A549 (cell line): ENCODE results near the gene HSPA1A. TPM values are rescaled to one million over a fixed set of nuclear protein-coding genes. Genes with fewer than 3 reads are reported as not detected.

Experiments
- ATAC-seq, 2 experiments: fragments of 200-7000 bp in 1 of 2; fragments of >200 bp in 1 of 2; cut with Nextera tagmentation in 1 of 2; cut with Tn5 transposase in 1 of 2; 3 replicates each; pipeline versions ENCODE4 v1.8.0 to v1.9.1; 2018 to 2020; ENCODE audit warnings: mild to moderate bottlenecking in 1 of 2, moderate library complexity in 1 of 2
- CTCF ChIA-PET: fragments of 300-600 bp; sonication (Branson Sonifier 250); formaldehyde crosslinking; extraction: SDS; loops from one replicate; lab custom pipeline; 2021; ENCODE audit warnings: antibody characterized with exemption, inconsistent platforms; lab: Yijun Ruan, JAX
- POLR2A ChIA-PET: fragments of 350-600 bp; formaldehyde crosslinking; extraction: SDS; loops from one replicate; lab custom pipeline; 2021; ENCODE audit warnings: antibody characterized with exemption, inconsistent platforms; lab: Yijun Ruan, JAX
- DNase-seq, 2 experiments: peaks; one replicate each; pipeline versions ENCODE4 v3.0.0 to v3.0.0-alpha.2; 2011 to 2016; ENCODE audit warnings: low read depth in 1 of 2, low spot score in 1 of 2
- FAIRE-seq: peaks from 2 replicates; lab custom pipeline; 2011; peaks lifted over from hg19 to GRCh38; lab: Jason Lieb, UNC
- H3K27ac ChIP-seq, 2 experiments: fragments of >200 bp; sonication (Bioruptor Twin); formaldehyde crosslinking; 3 replicates each; pipeline ENCODE4 v1.5.1; 2016 to 2017
- H3K4me1 ChIP-seq: fragments of >200 bp; sonication (Bioruptor Twin); formaldehyde crosslinking; 3 replicates; pipeline ENCODE4 v1.6.1; 2016
- H3K4me2 ChIP-seq: fragments of >200 bp; sonication (Bioruptor Twin); formaldehyde crosslinking; 3 replicates; pipeline ENCODE4 v1.6.1; 2016
- H3K4me3 ChIP-seq: fragments of >200 bp; sonication (Bioruptor Twin); formaldehyde crosslinking; 3 replicates; pipeline ENCODE4 v1.5.1; 2016
- H3K9me3 ChIP-seq: fragments of >200 bp; sonication (Bioruptor Twin); formaldehyde crosslinking; 3 replicates; pipeline ENCODE4 v1.6.1; 2016
- ATOH8 ChIP-seq: fragments of 250-450 bp; sonication (Bioruptor Pico); IDR thresholded peaks from 2 replicates; pipeline ENCODE4 v1.5.0; 2020; ENCODE audit warnings: low read depth, mild to moderate bottlenecking, moderate library complexity
- CBX2 ChIP-seq: fragments of 200-600 bp; sonication (generic); IDR thresholded peaks from 2 replicates; pipeline ENCODE4 v1.6.1; 2016; ENCODE audit warnings: low read depth, mild to moderate bottlenecking, borderline replicate concordance
- CBX8 ChIP-seq: fragments of 200-600 bp; sonication (generic); IDR thresholded peaks from 2 replicates; pipeline ENCODE4 v1.6.1; 2016
- CHD2 ChIP-seq: fragments of 150-350 bp; IDR thresholded peaks from 2 replicates; pipeline ENCODE4 v1.6.1; 2014; ENCODE audit warnings: low read length; ENCODE audit not compliant: partially characterized antibody
- E2F6 ChIP-seq: IDR thresholded peaks from 2 replicates; pipeline ENCODE4 v1.6.1; 2012; ENCODE audit warnings: low read depth, borderline replicate concordance
- ESRRA ChIP-seq: fragments of 150-350 bp; IDR thresholded peaks from 2 replicates; pipeline ENCODE4 v1.6.1; 2014; ENCODE audit warnings: mild to moderate bottlenecking, low read length, borderline replicate concordance
- FOSB ChIP-seq: fragments of 250-450 bp; sonication (Bioruptor Pico); IDR thresholded peaks from 2 replicates; pipeline ENCODE4 v1.5.0; 2020; ENCODE audit warnings: mild to moderate bottlenecking, moderate library complexity
- HEYL ChIP-seq: fragments of 250-450 bp; sonication (Bioruptor Pico); IDR thresholded peaks from 2 replicates; pipeline ENCODE4 v1.8.0; 2021; ENCODE audit warnings: mild to moderate bottlenecking, moderate library complexity
- HOXB13 ChIP-seq: fragments of 250-450 bp; sonication (Bioruptor Pico); IDR thresholded peaks from 2 replicates; pipeline ENCODE4 v1.5.0; 2020; ENCODE audit warnings: low read depth, mild to moderate bottlenecking, moderate library complexity
- HOXB5 ChIP-seq: fragments of 250-450 bp; sonication (Bioruptor Pico); IDR thresholded peaks from 2 replicates; pipeline ENCODE4 v1.5.0; 2020; ENCODE audit warnings: mild to moderate bottlenecking, moderate library complexity
- JUN ChIP-seq, 2 experiments: fragments of >200 bp; sonication (Bioruptor Twin); formaldehyde crosslinking; IDR thresholded peaks; 2 replicates in 1 of 2; 3 replicates in 1 of 2; pipeline ENCODE4 v1.6.1; 2016 to 2017
- MAX ChIP-seq: IDR thresholded peaks from 2 replicates; pipeline ENCODE4 v1.6.1; 2012
- NPAS2 ChIP-seq: fragments of 250-450 bp; sonication (Bioruptor Pico); IDR thresholded peaks from 2 replicates; pipeline ENCODE4 v1.8.0; 2022; ENCODE audit warnings: mild to moderate bottlenecking, moderate library complexity, borderline replicate concordance
- PHF8 ChIP-seq: fragments of 200-600 bp; sonication (generic); IDR thresholded peaks from 2 replicates; pipeline ENCODE4 v1.6.1; 2016; ENCODE audit warnings: low read depth, mild to moderate bottlenecking, antibody characterized with exemption, moderate library complexity, borderline replicate concordance
- POLR2A ChIP-seq: IDR thresholded peaks from 2 replicates; pipeline ENCODE4 v1.6.1; 2012; ENCODE audit warnings: mild to moderate bottlenecking, low read length
- RAD21 ChIP-seq, 2 experiments: fragments of >200 bp in 1 of 2; sonication (Bioruptor Twin) in 1 of 2; formaldehyde crosslinking in 1 of 2; IDR thresholded peaks in 1 of 2; conservative IDR thresholded peaks in 1 of 2; 2 replicates in 1 of 2; 3 replicates in 1 of 2; pipeline ENCODE4 v1.6.1; 2012 to 2018; ENCODE audit warnings: inconsistent platforms in 1 of 2
- RARB ChIP-seq: fragments of 250-450 bp; sonication (Bioruptor Pico); IDR thresholded peaks from 2 replicates; pipeline ENCODE4 v1.8.0; 2021; ENCODE audit warnings: mild to moderate bottlenecking, moderate library complexity
- SMC3 ChIP-seq: fragments of >200 bp; sonication (Bioruptor Twin); formaldehyde crosslinking; IDR thresholded peaks from 3 replicates; pipeline ENCODE4 v1.6.1; 2018; ENCODE audit warnings: inconsistent platforms
- SREBF2 ChIP-seq: fragments of 450-650 bp; IDR thresholded peaks from 2 replicates; pipeline ENCODE4 v1.6.1; 2014; ENCODE audit warnings: mild to moderate bottlenecking, moderate library complexity
- TP53 ChIP-seq: fragments of 250-450 bp; sonication (Bioruptor Pico); IDR thresholded peaks from 2 replicates; pipeline ENCODE4 v1.5.0; 2021; ENCODE audit warnings: mild to moderate bottlenecking, moderate library complexity
- ZSCAN20 ChIP-seq: fragments of 250-450 bp; sonication (Bioruptor Pico); IDR thresholded peaks from 2 replicates; pipeline ENCODE4 v1.8.0; 2022; ENCODE audit warnings: mild to moderate bottlenecking, moderate library complexity
- WGBS: methylation state at CpG from one replicate; pipeline ENCODE4 v1.1.6; 2017; ENCODE audit errors: missing lambda C conversion rate; 5-methylcytosine and 5-hydroxymethylcytosine counted together
- polyA plus RNA-seq, 4 experiments: library from polyadenylated mRNA; depleted of rRNA in 3 of 4; stranded (reverse); fragments of >200 nt; fragmentation: RNase III in 1 of 4; extraction: RNeasy Plus Mini Kit Qiagen cat#74134 plus additional on column Dnase treatment in 1 of 4; gene quantifications; 2 replicates in 3 of 4; 3 replicates in 1 of 4; pipeline ENCODE4 v1.2.3, GENCODE V29; 2011 to 2017
- TF ChIP-seq, protein P1 (sequence below): fragments of 450-650 bp; IDR thresholded peaks from 2 replicates; pipeline ENCODE4 v1.6.1; 2014; ENCODE audit warnings: antibody characterized with exemption
- TF ChIP-seq, protein P2 (sequence below): fragments of >200 bp; sonication (Bioruptor Twin); formaldehyde crosslinking; IDR thresholded peaks from 3 replicates; pipeline ENCODE4 v1.6.1; 2016

Gene HSPA1A
- polyA plus RNA-seq, 2 of the 4 experiments (the other 2 are of a cell fraction) = 122 to 204 TPM

- Histone ChIP-seq H3K27ac (no peak overlapping the region), H3K4me2 (no peak overlapping the region), H3K4me1 (peaks cover 4% of the 10 kb centered on the region; the same call in 1 of the 3 replicates), H3K9me3 (no peaks in the 10 kb centered on the region), H3K4me3 (no peak overlapping the region)
- FAIRE-seq (no peak), DNase-seq (no peak), ATAC-seq (no peak)
- TF ChIP-seq HEYL (CRISPR knock-in tag) = no peak
- TF ChIP-seq ZSCAN20 = no peak
- no peak for TF ChIP-seq RAD21 (conservative IDR thresholded peaks at IDR 0.05 in 1 of 2, IDR thresholded peaks at IDR 0.05 in 1 of 2)
- TF ChIP-seq RARB (CRISPR knock-in tag) = no peak
- TF ChIP-seq CBX8 = no peak
- no peak for TF ChIP-seq CHD2
- TF ChIP-seq TP53 (CRISPR knock-in tag) = no peak
- no peak for TF ChIP-seq E2F6
- TF ChIP-seq JUN (IDR thresholded peaks at IDR 0.05) = no peak
- no peak for TF ChIP-seq ESRRA
- TF ChIP-seq, protein P1, sequence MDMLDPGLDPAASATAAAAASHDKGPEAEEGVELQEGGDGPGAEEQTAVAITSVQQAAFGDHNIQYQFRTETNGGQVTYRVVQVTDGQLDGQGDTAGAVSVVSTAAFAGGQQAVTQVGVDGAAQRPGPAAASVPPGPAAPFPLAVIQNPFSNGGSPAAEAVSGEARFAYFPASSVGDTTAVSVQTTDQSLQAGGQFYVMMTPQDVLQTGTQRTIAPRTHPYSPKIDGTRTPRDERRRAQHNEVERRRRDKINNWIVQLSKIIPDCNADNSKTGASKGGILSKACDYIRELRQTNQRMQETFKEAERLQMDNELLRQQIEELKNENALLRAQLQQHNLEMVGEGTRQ = no peak
- no peak for TF ChIP-seq MAX
- no peak for TF ChIP-seq HOXB13 (CRISPR knock-in tag)
- ChIA-PET POLR2A (no interaction called here), CTCF (no interaction called here)
- 72% methylated on average over 7 of the region's 7 CpGs for WGBS
Observed at GRCh38 chr6:31861150-31861549, 45.8 kb downstream of the HSPA1A start.

GRCh38 chr6:31861919-31862343 lies 46.6 kb downstream of the HSPA1A start:
- ATAC-seq = no peak
- Histone ChIP-seq H3K4me3 (peak overlapping the region; percentile 74), H3K4me1 (peaks cover 4% of the 10 kb centered on the region; the same call in 1 of the 3 replicates), H3K4me2 (peak overlapping the region; percentile 83), H3K27ac (peak overlapping the region; percentile 69 to 77; a peak in 4 of 6 replicates), H3K9me3 (no peaks in the 10 kb centered on the region)
- POLR2A ChIA-PET = interaction anchor here (1.1 kb wide), 1 partner anchor 20 kb away, joined by 3 read pairs; no protein-coding TSS in a partner anchor
- no peak for TF ChIP-seq SMC3
- no peak for TF ChIP-seq SREBF2
- TF ChIP-seq PHF8 = no peak
- TF ChIP-seq CBX8 = no peak
- TF ChIP-seq NPAS2 = no peak
- TF ChIP-seq FOSB (CRISPR knock-in tag) = no peak
- TF ChIP-seq JUN (IDR thresholded peaks at IDR 0.05) = no peak
- no peak for TF ChIP-seq RAD21 (conservative IDR thresholded peaks at IDR 0.05 in 1 of 2, IDR thresholded peaks at IDR 0.05 in 1 of 2)
- TF ChIP-seq MAX = no peak
- no peak for TF ChIP-seq POLR2A
- TF ChIP-seq CBX2 = no peak
- TF ChIP-seq, protein P2, sequence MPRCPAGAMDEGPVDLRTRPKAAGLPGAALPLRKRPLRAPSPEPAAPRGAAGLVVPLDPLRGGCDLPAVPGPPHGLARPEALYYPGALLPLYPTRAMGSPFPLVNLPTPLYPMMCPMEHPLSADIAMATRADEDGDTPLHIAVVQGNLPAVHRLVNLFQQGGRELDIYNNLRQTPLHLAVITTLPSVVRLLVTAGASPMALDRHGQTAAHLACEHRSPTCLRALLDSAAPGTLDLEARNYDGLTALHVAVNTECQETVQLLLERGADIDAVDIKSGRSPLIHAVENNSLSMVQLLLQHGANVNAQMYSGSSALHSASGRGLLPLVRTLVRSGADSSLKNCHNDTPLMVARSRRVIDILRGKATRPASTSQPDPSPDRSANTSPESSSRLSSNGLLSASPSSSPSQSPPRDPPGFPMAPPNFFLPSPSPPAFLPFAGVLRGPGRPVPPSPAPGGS = no peak
- TF ChIP-seq ATOH8 (CRISPR knock-in tag) = no peak
- TF ChIP-seq HOXB5 = no peak
- TF ChIP-seq, protein P1 = no peak
- DNase-seq = no peak
- CTCF ChIA-PET = interaction anchor here (1.3 to 2.6 kb wide), 2 partner anchors 10 to 32 kb away, joined by 6 to 11 read pairs; no protein-coding TSS in a partner anchor
- FAIRE-seq = no peak
- 57% methylated on average over 16 of the region's 17 CpGs for WGBS
